ENCODE results near the gene ERFE. TPM values are rescaled to one million over a fixed set of nuclear protein-coding genes. Genes with fewer than 3 reads are reported as not detected.
A peak's percentile ranks its signal among the peaks of the same experiment; 100 is the strongest.

Gene ERFE
- total RNA-seq, 1 donor from 2014 or later = not detected

- H3K27ac Mint-ChIP-seq = no peak overlapping the region
- H3K36me3 Mint-ChIP-seq = no peaks in the 10 kb centered on the region
- no peaks in the 10 kb centered on the region for H3K9me3 ChIP-seq (ENCODE audit: low read depth)
- H3K27ac ChIP-seq = no peak overlapping the region
- no peaks in the 10 kb centered on the region for H3K9me3 Mint-ChIP-seq
- H3K4me2 ChIP-seq = no peak overlapping the region
- H2AFZ ChIP-seq (replicated peaks) = no peak overlapping the region
- no peaks in the 10 kb centered on the region for H3K36me3 ChIP-seq
- peaks cover 9% of the 10 kb centered on the region for H3F3A ChIP-seq (ENCODE audit: low read depth)
- no peaks in the 10 kb centered on the region for H3K27me3 ChIP-seq
- no peaks in the 10 kb centered on the region for H3K27me3 Mint-ChIP-seq (ENCODE audit: insufficient read depth, low read depth)
- no peak overlapping the region for H3K4me3 ChIP-seq
- TF ChIP-seq CTCF (IDR thresholded peaks at IDR 0.05) (no peak), EZH2 (IDR thresholded peaks at IDR 0.05) (no peak), EZH2phosphoT487 (IDR thresholded peaks at IDR 0.05) (no peak)
- no peak overlapping the region for H3K4me3 Mint-ChIP-seq
- no peak for DNase-seq (ENCODE audit: low spot score)
- H3K4me1 ChIP-seq = no peaks in the 10 kb centered on the region
- H3K9ac ChIP-seq = no peak overlapping the region
- no peaks in the 10 kb centered on the region for H4K20me1 ChIP-seq (ENCODE audit: low read depth)
- no peaks in the 10 kb centered on the region for H3K4me1 Mint-ChIP-seq
- H3K79me2 ChIP-seq (ENCODE audit: low read depth) = no peaks in the 10 kb centered on the region
Observed at GRCh38 chr2:238126338-238126737, 32.4 kb upstream of the ERFE start.

GRCh38 chr2:238126775-238127164 is 32.0 kb upstream of the ERFE start:
- Histone ChIP-seq H3F3A (ENCODE audit: low read depth) (peaks cover 9% of the 10 kb centered on the region), H3K9ac (no peak overlapping the region), H3K27me3 (no peaks in the 10 kb centered on the region), H3K4me3 (no peak overlapping the region), H3K27ac (no peak overlapping the region), H3K36me3 (no peaks in the 10 kb centered on the region), H3K79me2 (ENCODE audit: low read depth) (no peaks in the 10 kb centered on the region), H4K20me1 (ENCODE audit: low read depth) (no peaks in the 10 kb centered on the region), H3K9me3 (ENCODE audit: low read depth) (no peaks in the 10 kb centered on the region), H2AFZ (replicated peaks) (peak overlapping the region; percentile 81), H3K4me1 (no peaks in the 10 kb centered on the region), H3K4me2 (no peak overlapping the region)
- H3K4me3 Mint-ChIP-seq = no peak overlapping the region
- no peak for TF ChIP-seq EZH2phosphoT487 (IDR thresholded peaks at IDR 0.05)
- no peak for TF ChIP-seq EZH2 (IDR thresholded peaks at IDR 0.05)
- no peak for TF ChIP-seq CTCF (IDR thresholded peaks at IDR 0.05)
- no peak for DNase-seq (ENCODE audit: low spot score)
- no peak overlapping the region for H3K27ac Mint-ChIP-seq
- no peaks in the 10 kb centered on the region for H3K9me3 Mint-ChIP-seq
- H3K27me3 Mint-ChIP-seq (ENCODE audit: insufficient read depth, low read depth) = no peaks in the 10 kb centered on the region
- no peaks in the 10 kb centered on the region for H3K4me1 Mint-ChIP-seq
- H3K36me3 Mint-ChIP-seq = no peaks in the 10 kb centered on the region

GRCh38 chr2:238127165-238128060 is 31.4 kb upstream of the ERFE start:
- no peaks in the 10 kb centered on the region for H3K4me1 ChIP-seq
- DNase-seq (ENCODE audit: low spot score) = peak; percentile 37
- no peaks in the 10 kb centered on the region for H3K27me3 Mint-ChIP-seq (ENCODE audit: insufficient read depth, low read depth)
- H3F3A ChIP-seq (ENCODE audit: low read depth) = peaks cover 9% of the 10 kb centered on the region
- H3K36me3 Mint-ChIP-seq = no peaks in the 10 kb centered on the region
- no peaks in the 10 kb centered on the region for H3K4me1 Mint-ChIP-seq
- H3K9me3 Mint-ChIP-seq = no peaks in the 10 kb centered on the region
- no peaks in the 10 kb centered on the region for H3K36me3 ChIP-seq
- no peak overlapping the region for H3K4me2 ChIP-seq
- H3K27me3 ChIP-seq = no peaks in the 10 kb centered on the region
- no peak overlapping the region for H3K4me3 ChIP-seq
- no peak overlapping the region for H3K4me3 Mint-ChIP-seq
- H3K9me3 ChIP-seq (ENCODE audit: low read depth) = no peaks in the 10 kb centered on the region
- no peak for TF ChIP-seq CTCF (IDR thresholded peaks at IDR 0.05)
- no peak for TF ChIP-seq EZH2phosphoT487 (IDR thresholded peaks at IDR 0.05)
- no peak for TF ChIP-seq EZH2 (IDR thresholded peaks at IDR 0.05)
- H3K79me2 ChIP-seq (ENCODE audit: low read depth) = no peaks in the 10 kb centered on the region
- peak overlapping the region; percentile 81 for H2AFZ ChIP-seq (replicated peaks)
- H3K27ac Mint-ChIP-seq = peak overlapping the region; percentile 28
- H3K9ac ChIP-seq = no peak overlapping the region
- H3K27ac ChIP-seq = no peak overlapping the region
- H4K20me1 ChIP-seq (ENCODE audit: low read depth) = no peaks in the 10 kb centered on the region
